ENCODE measurements around the gene TMEM243. TPM values are rescaled to one million over a fixed set of nuclear protein-coding genes. Genes with fewer than 3 reads are reported as not detected.

TMEM243 gene
- total RNA-seq, 3 donors from 2014 or later = 38.4 to 43.1 (median 39.3) TPM

DNA sequence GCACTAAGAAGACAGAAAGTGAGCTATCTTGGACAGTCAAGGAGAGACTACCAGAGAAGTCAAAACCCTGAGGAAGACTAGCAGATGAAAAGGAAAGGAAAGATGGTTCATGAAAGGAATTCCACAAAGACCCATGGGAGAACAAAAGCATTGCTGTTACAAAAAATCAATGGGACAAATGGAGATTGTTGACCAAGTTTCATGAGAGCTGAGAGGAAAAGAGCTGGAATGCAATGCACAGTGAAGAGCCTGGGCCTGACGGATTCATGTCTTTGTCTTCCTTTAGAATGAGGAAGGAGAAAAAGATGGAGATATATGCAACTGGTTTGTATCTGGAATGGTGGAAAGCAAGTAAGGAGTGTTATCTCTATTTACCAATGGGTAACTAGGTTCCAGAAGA lies 17.3 kb downstream of the TMEM243 start:
- H3K27me3 Mint-ChIP-seq (ENCODE audit: low read depth) = no peaks in the 10 kb centered on the region
- DNase-seq = no peak
- peaks cover 61% of the 10 kb centered on the region for H3K36me3 Mint-ChIP-seq (ENCODE audit: insufficient read depth)
- no peak overlapping the region for H3K4me3 Mint-ChIP-seq
- H3K9me3 Mint-ChIP-seq = peaks cover 27% of the 10 kb centered on the region
- peaks cover 61% of the 10 kb centered on the region for H3K4me1 Mint-ChIP-seq (ENCODE audit: low read depth)
- no peak for ATAC-seq

DNA sequence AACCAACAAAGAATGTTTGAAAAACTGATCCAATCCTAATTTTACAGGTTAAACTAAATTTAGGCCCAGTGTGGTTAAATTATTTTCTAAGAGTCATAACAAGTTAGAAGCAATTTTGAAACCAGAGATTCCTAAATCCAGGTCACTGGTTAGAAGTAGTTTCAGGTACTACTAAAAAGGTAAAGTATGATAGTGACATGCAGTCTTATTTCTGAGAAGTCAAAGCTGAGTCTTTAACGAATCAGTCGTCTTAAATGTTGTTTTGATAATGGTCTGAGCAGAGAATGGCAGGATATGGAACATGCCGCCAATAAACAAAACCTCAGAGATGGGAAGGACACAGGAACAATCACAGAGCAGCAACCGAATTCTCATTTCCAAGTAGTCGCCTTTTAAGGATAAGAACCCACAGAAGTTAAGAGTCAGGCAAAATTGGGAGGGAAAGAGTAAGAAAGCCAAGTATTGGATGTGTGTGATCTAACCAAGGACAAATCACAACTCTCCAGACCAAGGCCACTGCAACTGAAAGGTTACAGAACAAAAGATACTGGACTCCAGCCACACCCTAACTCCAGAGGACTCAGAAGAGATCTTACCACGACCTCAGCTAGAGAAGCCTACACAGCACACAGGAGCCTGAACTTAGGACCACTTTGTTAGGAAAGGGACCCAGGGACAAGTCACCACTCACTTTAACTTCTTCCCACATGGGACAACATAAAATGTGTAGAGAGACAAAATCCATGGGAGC lies 19.7 kb downstream of the TMEM243 start:
- Mint-ChIP-seq H3K36me3 (ENCODE audit: insufficient read depth) (peaks cover 59% of the 10 kb centered on the region), H3K9me3 (peaks cover 14% of the 10 kb centered on the region), H3K27me3 (ENCODE audit: low read depth) (no peaks in the 10 kb centered on the region), H3K4me1 (ENCODE audit: low read depth) (peaks cover 61% of the 10 kb centered on the region), H3K4me3 (no peak overlapping the region)
- no peak for DNase-seq
- no peak for ATAC-seq

DNA sequence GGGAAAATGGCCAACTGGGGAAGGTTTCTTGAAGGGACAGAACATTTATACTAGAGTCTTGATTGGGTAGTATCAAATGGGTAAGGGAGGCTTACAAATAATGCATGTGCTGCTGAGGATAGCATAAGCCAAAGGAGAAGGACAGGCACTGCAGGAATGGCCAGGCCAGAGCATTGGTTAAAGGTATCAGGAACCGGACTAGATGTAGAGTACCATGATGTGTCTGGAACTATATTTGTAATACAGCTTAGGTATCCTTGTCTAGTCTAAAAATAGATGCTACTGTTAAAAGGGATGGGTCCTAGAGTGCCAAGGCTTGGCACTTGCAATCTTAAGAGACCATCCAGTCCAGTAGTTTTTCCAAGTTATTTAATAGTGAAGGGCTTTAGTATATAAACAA lies 20.3 kb downstream of the TMEM243 start:
- DNase-seq (no peak), ATAC-seq (no peak)
- Mint-ChIP-seq H3K27me3 (ENCODE audit: low read depth) (no peaks in the 10 kb centered on the region), H3K4me3 (no peak overlapping the region), H3K4me1 (ENCODE audit: low read depth) (peaks cover 59% of the 10 kb centered on the region), H3K36me3 (ENCODE audit: insufficient read depth) (peaks cover 60% of the 10 kb centered on the region), H3K9me3 (peaks cover 13% of the 10 kb centered on the region)

DNA sequence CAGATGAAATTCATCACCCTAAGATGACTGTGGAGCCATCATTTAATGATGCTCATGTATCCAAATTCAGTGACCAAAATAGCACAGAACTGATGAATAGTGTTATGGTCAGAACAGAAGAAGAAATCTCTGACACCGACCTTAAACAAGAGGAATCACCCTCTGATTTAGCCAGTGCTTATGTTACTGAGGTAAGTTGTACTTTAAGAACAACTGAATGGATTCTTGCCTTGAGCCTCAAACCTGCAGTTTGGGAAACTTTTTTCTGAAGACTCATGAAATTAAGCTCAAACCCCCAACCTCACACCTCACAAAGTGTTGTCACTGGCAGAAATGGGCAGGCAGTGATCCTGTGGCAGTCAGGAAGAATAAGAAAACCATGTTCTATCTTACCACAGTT lies 25.6 kb downstream of the TMEM243 start:
- Mint-ChIP-seq H3K9me3 (no peaks in the 10 kb centered on the region), H3K27me3 (ENCODE audit: low read depth) (no peaks in the 10 kb centered on the region), H3K4me3 (no peak overlapping the region), H3K4me1 (ENCODE audit: low read depth) (peaks cover 31% of the 10 kb centered on the region), H3K36me3 (ENCODE audit: insufficient read depth) (peaks cover 57% of the 10 kb centered on the region)
- ATAC-seq (no peak), DNase-seq (no peak)

DNA sequence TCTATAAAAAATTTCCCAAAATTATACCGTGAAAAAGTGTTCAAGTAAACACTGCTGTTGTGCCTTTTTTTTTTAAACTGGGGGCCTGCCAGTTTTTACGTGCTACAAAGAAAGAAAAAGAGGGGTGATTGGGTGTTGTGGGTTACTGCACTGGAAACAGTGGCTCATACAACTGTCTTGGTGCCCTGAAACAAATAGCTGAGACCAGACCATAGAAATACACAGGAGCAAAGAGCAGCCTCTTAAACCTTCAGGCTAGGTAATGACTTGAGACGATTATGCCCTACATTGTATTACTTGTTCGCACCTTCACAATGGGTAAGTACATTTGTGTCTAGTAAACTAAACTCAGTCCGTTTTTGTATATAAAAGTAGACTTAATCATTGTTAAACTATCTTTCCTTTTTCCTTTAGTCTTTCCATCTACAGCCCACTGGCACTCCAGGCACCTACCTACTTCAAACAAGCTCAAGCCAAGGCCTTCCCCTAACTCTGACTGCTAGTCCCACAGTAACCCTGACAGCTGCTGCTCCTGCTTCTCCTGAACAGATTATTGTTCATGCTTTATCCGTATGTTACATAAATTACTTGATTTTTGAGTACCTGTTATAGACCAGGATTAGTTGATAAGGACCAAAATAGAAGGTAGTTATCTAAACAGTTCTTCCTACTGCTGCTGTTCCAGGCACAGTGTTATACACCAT lies 26.6 kb downstream of the TMEM243 start:
- H3K27me3 Mint-ChIP-seq (ENCODE audit: low read depth) = no peaks in the 10 kb centered on the region
- H3K4me1 Mint-ChIP-seq (ENCODE audit: low read depth) = peaks cover 26% of the 10 kb centered on the region
- H3K36me3 Mint-ChIP-seq (ENCODE audit: insufficient read depth) = peaks cover 55% of the 10 kb centered on the region
- H3K4me3 Mint-ChIP-seq = no peak overlapping the region
- no peak for DNase-seq
- ATAC-seq = no peak
- H3K9me3 Mint-ChIP-seq = no peaks in the 10 kb centered on the region

DNA sequence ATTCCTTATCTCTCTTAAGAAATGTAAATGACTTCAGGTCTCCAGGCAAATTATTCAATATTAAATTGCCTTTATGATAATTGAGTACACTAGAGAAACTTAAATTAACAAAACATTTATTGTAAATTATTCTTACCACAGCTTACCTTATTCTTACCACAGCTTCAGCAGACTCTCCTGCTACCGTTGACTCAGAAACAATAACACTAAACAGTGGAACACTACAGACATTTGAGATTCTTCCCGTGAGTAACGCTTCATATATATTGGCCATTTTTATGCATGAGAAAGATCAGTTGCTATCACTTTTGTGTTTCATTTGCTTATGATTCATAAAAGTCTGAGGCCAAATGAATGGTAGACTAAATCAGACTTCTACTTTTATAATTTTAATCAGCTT lies 28.7 kb downstream of the TMEM243 start:
- ATAC-seq = peak; percentile 42 to 61
- Mint-ChIP-seq H3K27me3 (ENCODE audit: low read depth) (no peaks in the 10 kb centered on the region), H3K4me1 (ENCODE audit: low read depth) (peaks cover 24% of the 10 kb centered on the region), H3K4me3 (no peak overlapping the region), H3K9me3 (no peaks in the 10 kb centered on the region), H3K36me3 (ENCODE audit: insufficient read depth) (peaks cover 46% of the 10 kb centered on the region)
- DNase-seq = no peak

DNA sequence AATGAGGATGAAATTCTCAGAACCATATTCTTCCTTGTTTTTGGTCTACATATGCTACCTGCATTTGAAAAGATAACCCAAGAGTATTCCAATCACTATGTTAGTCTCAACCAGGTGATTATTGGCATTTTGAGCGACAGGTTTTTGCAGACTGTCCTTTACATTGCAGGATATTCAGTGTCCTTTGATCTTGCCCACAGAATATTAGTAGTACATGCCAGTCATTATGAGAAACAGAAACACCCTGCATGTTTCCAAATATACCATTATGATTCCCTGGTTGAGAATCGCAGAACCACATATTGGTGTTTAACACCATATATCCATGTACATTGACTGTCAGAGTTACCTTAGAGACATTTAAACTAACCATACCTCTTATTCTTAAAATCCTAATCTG lies 30.6 kb downstream of the TMEM243 start:
- DNase-seq (no peak), ATAC-seq (no peak)
- Mint-ChIP-seq H3K4me3 (no peak overlapping the region), H3K4me1 (ENCODE audit: low read depth) (peaks cover 22% of the 10 kb centered on the region), H3K36me3 (ENCODE audit: insufficient read depth) (peaks cover 55% of the 10 kb centered on the region), H3K9me3 (no peaks in the 10 kb centered on the region), H3K27me3 (ENCODE audit: low read depth) (no peaks in the 10 kb centered on the region)

DNA sequence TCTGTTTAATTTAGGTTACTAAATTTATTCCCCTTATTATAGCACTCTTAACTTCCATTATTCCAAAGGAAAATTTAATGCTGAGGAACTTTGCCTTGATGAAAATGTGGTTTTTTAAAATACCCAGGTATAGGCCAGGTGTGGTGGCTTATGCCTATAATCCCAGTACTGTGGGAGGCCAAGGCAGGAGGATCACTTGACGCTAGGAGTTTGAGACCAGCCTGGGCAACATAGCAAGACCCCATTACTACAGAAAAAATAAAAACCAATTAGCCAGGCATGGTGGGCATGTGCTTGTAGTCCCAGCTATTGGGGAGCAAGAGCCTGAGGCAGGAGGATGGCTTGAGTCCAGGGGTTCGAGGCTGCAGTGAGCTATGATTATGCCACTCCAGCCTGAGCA lies 32.4 kb downstream of the TMEM243 start:
- ATAC-seq (no peak), DNase-seq (no peak)
- H3K27me3 Mint-ChIP-seq (ENCODE audit: low read depth) = no peaks in the 10 kb centered on the region
- H3K4me3 Mint-ChIP-seq = no peak overlapping the region
- peaks cover 52% of the 10 kb centered on the region for H3K36me3 Mint-ChIP-seq (ENCODE audit: insufficient read depth)
- no peaks in the 10 kb centered on the region for H3K9me3 Mint-ChIP-seq
- H3K4me1 Mint-ChIP-seq (ENCODE audit: low read depth) = peaks cover 21% of the 10 kb centered on the region

DNA sequence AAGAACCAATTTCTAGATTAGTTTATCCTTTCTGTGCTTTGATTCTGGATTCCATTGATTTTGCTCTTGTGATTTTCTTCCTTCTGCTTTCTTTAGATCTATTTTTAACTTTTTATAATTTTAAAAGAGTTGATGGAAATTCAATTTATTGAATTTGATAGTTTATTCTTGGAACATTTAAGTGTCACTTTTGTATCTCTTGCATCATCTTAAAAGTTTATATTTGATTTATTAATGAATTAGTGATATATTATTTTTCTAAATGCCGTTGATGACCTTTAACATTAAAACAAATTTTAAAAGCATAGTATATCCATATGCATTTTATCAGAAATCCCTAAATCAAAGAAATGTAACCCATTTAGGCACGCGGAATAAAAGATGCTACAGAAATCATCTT lies 40.4 kb downstream of the TMEM243 start:
- no peak for ATAC-seq
- H3K4me3 Mint-ChIP-seq = no peak overlapping the region
- peaks cover 51% of the 10 kb centered on the region for H3K36me3 Mint-ChIP-seq (ENCODE audit: insufficient read depth)
- no peaks in the 10 kb centered on the region for H3K27me3 Mint-ChIP-seq (ENCODE audit: low read depth)
- DNase-seq = no peak
- H3K9me3 Mint-ChIP-seq = no peaks in the 10 kb centered on the region
- H3K4me1 Mint-ChIP-seq (ENCODE audit: low read depth) = peaks cover 17% of the 10 kb centered on the region

DNA sequence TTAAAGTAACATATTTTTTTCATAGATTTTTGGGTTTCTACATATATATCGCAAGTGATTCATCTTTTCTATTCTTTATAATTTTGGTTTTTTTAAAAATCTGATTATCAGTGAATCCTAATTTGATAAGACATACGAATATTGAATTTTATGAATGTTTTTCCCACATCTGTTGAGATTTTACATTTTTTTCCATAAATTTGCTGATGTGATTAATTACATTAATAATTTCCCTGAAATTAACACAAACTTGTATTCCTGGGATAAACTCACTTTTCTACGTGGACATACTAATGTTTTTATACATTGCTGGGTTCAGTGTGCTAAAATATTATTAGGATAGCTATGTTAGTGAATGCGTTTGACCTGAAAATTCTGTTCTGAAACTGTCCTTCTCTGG lies 41.2 kb downstream of the TMEM243 start:
- Mint-ChIP-seq H3K9me3 (no peaks in the 10 kb centered on the region), H3K36me3 (ENCODE audit: insufficient read depth) (peaks cover 51% of the 10 kb centered on the region), H3K4me3 (no peak overlapping the region), H3K27me3 (ENCODE audit: low read depth) (no peaks in the 10 kb centered on the region), H3K4me1 (ENCODE audit: low read depth) (peaks cover 22% of the 10 kb centered on the region)
- DNase-seq (no peak), ATAC-seq (no peak)

DNA sequence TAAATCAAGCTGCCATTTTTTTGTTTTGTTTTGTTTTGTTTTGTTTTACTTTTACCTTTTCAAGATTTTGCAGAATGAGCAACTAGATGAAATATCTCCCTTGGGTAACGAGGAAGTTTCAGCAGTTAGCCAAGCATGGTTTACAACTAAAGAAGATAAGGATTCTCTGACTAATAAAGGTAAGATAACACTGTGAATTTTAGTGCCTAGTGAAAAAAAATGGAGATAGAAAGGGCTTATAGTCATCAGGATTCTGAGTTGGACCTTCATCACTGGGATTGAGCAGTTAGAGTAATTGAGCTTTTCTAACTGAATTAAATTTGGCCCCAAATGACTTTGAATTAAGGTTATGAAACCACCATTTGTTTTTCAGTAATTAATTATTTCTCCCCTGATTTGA lies 46.1 kb downstream of the TMEM243 start:
- Mint-ChIP-seq H3K4me1 (ENCODE audit: low read depth) (peaks cover 18% of the 10 kb centered on the region), H3K36me3 (ENCODE audit: insufficient read depth) (peaks cover 53% of the 10 kb centered on the region), H3K9me3 (no peaks in the 10 kb centered on the region), H3K4me3 (no peak overlapping the region), H3K27me3 (ENCODE audit: low read depth) (no peaks in the 10 kb centered on the region)
- DNase-seq (no peak), ATAC-seq (no peak)

DNA sequence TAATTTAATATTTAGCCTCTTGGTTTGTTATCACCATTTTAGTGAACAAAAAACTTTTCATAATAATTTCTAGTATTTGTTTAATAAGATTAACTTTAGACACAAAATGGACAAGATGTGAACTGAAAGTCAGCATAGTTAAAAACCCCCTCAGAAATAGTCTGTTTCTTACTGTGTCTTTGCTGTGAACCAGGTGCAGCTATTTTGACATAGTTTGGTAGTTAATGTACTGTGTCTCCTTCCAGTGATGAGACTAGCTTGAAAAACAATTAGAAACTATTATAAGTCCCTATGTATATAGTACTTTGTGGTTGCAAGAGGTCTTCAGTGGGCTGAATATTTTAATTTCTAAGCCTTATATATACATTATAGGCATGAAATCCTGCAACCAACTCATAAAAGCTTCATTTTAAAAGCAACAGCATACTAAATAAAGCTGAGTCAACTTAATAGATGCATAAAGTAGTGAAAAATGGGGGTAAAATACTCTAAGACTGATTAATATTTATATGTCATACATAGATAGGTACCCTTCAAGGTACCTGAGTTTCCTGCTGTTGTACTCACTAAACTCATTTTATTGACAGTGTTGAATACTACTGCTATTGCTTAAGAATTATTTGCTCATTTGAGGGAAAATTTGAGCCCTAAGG lies 48.1 kb downstream of the TMEM243 start:
- no peak for ATAC-seq
- no peak for DNase-seq
- H3K4me1 Mint-ChIP-seq (ENCODE audit: low read depth) = peaks cover 14% of the 10 kb centered on the region
- no peaks in the 10 kb centered on the region for H3K9me3 Mint-ChIP-seq
- H3K36me3 Mint-ChIP-seq (ENCODE audit: insufficient read depth) = peaks cover 54% of the 10 kb centered on the region
- H3K4me3 Mint-ChIP-seq = no peak overlapping the region
- H3K27me3 Mint-ChIP-seq (ENCODE audit: low read depth) = no peaks in the 10 kb centered on the region

DNA sequence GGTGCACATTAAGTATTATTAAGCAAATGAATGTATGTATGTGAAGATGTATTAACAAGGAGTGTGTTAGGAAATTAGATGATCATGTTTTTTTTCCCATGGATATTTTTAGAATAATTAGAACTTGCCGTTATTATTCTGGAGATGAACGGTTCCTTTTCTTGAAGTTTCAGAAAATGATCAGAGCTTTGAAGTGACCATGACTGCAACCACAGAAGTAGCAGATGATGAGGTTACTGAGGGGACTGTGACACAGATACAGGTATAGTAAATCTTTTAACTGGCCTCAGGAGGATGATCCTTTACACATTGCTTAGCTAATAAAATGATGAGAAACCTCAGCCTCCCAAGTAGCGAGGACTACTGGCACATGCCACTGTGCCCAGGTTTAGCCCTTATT lies 48.7 kb downstream of the TMEM243 start:
- Mint-ChIP-seq H3K4me1 (ENCODE audit: low read depth) (peaks cover 12% of the 10 kb centered on the region), H3K27me3 (ENCODE audit: low read depth) (no peaks in the 10 kb centered on the region), H3K36me3 (ENCODE audit: insufficient read depth) (peaks cover 53% of the 10 kb centered on the region), H3K4me3 (no peak overlapping the region), H3K9me3 (no peaks in the 10 kb centered on the region)
- ATAC-seq = no peak
- no peak for DNase-seq

DNA sequence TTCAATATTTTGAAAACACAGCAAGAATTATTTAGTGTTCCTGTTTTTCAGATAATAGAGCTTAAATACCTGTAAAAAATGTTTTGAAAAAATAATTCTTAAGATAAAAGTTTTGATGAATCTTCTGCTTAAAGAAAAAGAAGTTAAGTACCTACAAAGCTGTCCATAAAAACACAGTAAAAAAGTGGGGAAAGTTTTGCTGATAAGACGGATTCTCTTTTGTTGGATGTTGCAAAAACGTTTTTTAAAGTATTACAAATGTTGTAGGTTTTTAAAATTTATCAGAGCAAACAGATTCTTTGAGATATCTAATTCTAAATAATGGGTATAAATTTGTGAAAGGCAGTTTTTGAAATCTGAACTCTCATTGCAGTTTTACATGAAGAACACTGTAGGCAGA lies 55.1 kb downstream of the TMEM243 start:
- Mint-ChIP-seq H3K4me3 (no peak overlapping the region), H3K9me3 (no peaks in the 10 kb centered on the region), H3K4me1 (ENCODE audit: low read depth) (peaks cover 28% of the 10 kb centered on the region), H3K36me3 (ENCODE audit: insufficient read depth) (peaks cover 42% of the 10 kb centered on the region), H3K27me3 (ENCODE audit: low read depth) (no peaks in the 10 kb centered on the region)
- no peak for DNase-seq
- no peak for ATAC-seq

DNA sequence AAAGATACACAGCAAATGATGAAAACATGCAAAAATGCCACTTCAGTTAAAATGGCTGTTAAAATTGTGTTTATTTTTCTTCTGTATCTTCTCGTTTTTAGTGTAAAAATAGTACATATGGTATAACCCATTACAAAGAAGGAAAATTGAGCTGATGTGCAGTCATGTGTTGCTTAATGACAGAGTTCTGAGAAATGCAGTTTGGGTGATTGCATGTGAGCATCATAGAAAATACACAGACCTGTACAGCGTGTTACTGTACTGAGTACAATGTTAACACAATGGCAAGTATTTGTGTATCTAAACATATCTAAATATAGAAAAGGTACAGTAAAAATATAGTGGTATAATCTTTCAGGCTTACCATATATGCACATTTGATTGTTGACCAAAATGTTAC lies 60.0 kb downstream of the TMEM243 start:
- no peaks in the 10 kb centered on the region for H3K9me3 Mint-ChIP-seq
- DNase-seq (no peak), ATAC-seq (no peak)
- no peaks in the 10 kb centered on the region for H3K27me3 Mint-ChIP-seq (ENCODE audit: low read depth)
- H3K4me3 Mint-ChIP-seq = no peak overlapping the region
- peaks cover 19% of the 10 kb centered on the region for H3K36me3 Mint-ChIP-seq (ENCODE audit: insufficient read depth)
- peaks cover 57% of the 10 kb centered on the region for H3K4me1 Mint-ChIP-seq (ENCODE audit: low read depth)

All from activated T-cell treated with anti-CD3 and anti-CD28 coated beads, Interleukin-2, amount 50 U/mL, for 4 hours (primary cell).